CD1c-positive myeloid dendritic cell (primary cell): ENCODE data around the gene PSENEN.
"Not testable (repeated sequence)": the region's sequence is repeated elsewhere in the genome, so short reads cannot be mapped to it uniquely, and the experiment has no call there.

ENCODE experiments used
- DNase-seq: peaks from one replicate; pipeline ENCODE4 v3.0.0-alpha.2; 2016; ENCODE audit errors: extremely low spot score

The PSENEN gene

DNA sequence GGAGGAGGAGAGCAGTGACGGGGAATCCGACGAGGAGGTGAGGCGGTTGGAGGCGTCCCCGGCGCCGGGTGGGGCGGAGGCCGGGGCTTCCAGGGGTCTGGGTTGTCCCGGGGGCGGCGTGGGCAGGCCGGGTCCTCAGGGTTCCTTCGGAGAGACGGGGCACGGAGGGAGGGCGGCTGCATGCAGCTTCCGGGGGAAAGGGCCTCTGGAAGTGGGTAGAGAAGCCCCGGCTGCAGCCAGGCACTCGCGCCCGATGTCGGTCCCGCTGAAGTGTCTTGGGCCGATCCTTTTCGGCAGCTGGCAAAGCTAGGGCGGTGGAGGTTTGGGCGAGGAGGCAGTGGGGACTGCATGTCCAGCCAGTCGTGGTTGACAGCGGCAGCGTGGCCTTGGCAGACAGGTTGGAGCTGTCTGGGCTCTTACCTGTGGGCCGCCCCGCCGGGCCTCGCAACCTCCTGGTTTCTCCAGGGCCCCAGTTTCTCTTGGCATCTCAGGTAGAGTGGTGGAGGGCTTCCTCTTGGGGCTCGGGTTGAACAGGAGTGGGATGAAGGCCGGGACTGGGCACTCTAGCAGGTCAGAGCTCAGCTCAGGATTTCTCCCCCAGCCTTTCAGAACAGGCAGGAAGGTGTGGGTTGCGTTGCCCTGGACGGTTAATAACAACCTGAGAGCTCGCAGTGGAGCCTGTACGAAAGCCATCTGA is 27.0 kb upstream of the PSENEN start:
- peak; percentile 33 for DNase-seq

DNA sequence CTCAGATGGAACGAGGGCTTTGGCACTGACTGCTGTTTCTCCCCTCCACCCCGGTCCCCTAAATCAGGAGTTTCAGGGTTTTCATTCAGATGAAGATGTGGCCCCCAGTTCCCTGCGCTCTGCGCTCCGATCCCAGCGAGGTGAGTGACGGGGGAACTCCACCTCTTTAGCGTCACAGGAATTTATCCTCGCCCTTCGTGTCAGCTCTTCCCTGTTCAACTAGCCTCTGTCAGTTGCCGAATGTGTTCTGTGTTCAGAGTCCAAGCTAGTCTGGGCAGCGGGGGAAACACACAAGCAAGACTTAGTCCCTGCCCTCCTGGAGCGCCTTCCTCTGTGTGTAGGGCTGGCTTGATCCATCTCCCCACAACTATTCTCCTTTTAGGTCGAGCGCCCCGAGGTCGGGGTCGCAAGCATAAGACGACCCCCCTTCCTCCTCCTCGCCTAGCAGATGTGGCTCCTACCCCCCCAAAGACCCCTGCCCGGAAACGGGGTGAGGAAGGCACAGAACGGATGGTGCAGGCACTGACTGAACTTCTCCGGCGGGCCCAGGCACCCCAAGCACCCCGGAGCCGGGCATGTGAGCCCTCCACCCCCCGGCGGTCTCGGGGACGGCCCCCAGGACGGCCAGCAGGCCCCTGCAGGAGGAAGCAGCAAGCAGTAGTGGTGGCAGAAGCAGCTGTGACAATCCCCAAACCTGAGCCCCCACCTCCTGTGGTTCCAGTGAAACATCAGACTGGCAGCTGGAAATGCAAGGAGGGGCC is 25.9 kb upstream of the PSENEN start:
- no peak for DNase-seq

DNA sequence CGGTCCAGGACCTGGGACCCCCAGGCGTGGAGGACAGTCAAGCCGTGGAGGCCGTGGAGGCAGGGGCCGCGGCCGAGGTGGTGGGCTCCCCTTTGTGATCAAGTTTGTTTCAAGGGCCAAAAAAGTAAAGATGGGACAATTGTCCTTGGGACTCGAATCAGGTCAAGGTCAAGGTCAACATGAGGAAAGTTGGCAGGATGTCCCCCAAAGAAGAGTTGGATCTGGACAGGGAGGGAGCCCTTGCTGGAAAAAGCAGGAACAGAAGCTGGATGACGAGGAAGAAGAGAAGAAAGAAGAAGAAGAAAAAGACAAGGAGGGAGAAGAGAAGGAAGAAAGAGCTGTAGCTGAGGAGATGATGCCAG is 25.3 kb upstream of the PSENEN start:
- DNase-seq, result no peak

DNA sequence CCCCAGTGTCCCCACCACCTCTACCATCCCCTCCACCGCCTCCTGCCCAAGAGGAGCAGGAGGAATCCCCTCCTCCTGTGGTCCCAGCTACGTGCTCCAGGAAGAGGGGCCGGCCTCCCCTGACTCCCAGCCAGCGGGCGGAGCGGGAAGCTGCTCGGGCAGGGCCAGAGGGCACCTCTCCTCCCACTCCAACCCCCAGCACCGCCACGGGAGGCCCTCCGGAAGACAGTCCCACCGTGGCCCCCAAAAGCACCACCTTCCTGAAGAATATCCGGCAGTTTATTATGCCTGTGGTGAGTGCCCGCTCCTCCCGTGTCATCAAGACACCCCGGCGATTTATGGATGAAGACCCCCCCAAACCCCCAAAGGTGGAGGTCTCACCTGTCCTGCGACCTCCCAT is 24.8 kb upstream of the PSENEN start:
- no peak for DNase-seq

DNA sequence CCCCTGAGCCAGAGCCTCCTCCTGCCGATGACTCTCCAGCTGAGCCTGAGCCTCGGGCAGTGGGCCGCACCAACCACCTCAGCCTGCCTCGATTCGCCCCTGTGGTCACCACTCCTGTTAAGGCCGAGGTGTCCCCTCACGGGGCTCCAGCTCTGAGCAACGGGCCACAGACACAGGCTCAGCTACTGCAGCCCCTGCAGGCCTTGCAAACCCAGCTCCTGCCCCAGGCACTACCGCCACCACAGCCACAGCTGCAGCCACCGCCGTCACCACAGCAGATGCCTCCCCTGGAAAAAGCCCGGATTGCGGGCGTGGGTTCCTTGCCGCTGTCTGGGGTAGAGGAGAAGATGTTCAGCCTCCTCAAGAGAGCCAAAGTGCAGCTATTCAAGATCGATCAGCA is 24.1 kb upstream of the PSENEN start:
- DNase-seq, result no peak

DNA sequence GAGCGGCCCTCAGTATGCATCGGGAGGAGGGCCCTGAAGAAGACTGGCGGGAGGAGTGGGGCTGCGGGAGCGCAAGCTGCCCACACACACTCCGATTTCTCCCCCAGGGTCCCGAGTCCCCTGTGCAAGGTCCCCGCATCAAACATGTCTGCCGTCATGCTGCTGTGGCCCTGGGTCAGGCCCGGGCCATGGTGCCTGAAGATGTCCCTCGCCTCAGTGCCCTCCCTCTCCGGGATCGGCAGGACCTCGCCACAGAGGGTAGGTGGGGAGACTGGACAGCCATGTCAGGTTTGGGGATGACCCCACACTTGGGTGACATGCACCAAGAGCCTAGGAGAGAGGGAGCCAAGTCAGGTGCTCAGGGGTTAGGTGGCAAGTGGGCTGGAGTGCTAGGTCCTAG is 23.0 kb upstream of the PSENEN start:
- DNase-seq, result no peak

DNA sequence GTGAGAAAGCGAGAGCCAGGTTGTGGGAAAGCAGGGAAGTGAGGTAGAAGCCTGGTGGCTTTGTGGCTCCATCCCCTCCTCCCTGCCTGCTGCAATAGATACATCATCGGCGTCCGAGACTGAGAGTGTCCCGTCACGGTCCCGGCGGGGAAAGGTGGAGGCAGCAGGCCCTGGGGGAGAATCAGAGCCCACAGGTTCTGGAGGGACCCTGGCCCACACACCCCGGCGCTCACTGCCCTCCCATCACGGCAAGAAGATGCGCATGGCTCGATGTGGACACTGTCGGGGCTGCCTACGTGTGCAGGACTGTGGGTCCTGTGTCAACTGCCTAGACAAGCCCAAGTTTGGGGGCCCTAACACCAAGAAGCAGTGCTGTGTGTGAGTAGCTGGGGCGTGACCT is 22.6 kb upstream of the PSENEN start:
- DNase-seq, result no peak

DNA sequence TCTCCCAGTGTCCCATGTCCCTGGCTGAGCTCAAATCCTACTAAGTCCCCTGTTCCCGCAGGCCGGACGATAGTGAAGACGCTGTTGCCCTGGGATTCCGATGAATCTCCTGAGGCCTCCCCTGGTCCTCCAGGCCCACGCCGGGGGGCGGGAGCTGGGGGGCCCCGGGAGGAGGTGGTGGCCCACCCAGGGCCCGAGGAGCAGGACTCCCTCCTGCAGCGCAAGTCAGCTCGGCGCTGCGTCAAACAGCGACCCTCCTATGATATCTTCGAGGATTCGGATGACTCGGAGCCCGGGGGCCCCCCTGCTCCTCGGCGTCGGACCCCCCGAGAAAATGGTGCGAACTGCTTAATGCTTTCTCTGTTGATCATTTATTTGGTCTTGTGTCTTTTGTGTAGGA is 21.8 kb upstream of the PSENEN start:
- DNase-seq, result no peak

DNA sequence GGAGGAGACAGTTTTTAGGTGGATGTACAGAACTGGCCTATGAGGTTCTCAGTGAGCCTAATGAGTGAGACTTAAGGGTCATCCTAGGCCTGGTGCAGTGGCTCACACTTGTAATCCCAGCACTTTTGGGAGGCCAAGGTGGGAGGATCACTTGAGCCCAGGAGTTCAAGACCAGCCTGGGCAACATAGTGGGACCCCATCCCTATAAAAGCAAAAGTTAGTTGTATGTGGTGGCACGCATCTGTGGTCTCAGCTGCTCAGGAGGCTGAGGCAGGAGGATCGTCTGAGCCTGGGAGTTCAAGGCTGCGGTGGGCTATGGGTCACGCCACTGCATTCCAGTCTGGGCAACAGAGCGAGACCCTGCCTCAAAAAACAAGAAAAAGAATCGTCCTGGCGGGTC is 21.3 kb upstream of the PSENEN start:
- not testable (repeated sequence) for DNase-seq

DNA sequence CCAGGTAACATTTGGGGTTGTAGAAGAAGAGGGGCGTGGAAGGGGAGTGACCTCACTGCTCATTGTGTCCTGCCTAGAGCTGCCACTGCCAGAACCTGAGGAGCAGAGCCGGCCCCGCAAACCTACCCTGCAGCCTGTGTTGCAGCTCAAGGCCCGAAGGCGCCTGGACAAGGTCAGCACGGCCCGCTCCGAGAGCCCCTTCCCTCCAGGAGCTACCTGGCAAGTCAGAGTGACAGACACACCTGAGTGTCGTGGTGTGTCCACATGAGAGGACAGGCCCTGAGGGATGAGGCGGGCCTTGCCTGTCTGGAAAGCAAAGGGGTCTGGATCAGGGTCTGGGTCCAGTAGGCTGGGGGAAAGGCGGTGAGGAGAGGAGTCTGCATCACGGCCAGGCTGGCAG is 20.9 kb upstream of the PSENEN start:
- DNase-seq, result no peak

DNA sequence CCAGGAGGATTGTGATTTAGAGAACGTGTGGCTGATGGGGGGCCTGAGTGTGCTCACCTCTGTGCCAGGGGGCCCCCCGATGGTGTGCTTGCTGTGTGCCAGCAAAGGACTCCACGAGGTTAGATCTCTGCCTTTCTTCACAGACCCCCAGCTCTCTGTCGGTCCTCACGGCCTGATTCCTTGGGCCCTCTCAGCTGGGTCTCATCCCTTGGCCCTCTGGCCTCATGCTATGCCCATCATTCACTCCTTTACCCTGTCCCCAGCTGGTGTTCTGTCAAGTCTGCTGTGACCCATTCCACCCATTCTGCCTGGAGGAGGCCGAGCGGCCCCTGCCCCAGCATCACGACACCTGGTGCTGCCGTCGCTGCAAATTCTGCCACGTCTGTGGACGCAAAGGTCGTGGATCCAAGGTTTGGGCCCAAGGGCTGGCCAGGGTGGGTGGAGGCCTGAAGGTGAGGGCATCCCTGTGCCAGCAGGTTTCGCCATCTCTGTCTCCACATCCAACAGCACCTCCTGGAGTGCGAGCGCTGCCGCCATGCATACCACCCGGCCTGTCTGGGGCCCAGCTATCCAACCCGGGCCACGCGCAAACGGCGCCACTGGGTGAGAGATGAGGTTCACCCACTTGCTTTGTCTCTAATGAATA is 20.1 kb upstream of the PSENEN start:
- DNase-seq, result no peak

DNA sequence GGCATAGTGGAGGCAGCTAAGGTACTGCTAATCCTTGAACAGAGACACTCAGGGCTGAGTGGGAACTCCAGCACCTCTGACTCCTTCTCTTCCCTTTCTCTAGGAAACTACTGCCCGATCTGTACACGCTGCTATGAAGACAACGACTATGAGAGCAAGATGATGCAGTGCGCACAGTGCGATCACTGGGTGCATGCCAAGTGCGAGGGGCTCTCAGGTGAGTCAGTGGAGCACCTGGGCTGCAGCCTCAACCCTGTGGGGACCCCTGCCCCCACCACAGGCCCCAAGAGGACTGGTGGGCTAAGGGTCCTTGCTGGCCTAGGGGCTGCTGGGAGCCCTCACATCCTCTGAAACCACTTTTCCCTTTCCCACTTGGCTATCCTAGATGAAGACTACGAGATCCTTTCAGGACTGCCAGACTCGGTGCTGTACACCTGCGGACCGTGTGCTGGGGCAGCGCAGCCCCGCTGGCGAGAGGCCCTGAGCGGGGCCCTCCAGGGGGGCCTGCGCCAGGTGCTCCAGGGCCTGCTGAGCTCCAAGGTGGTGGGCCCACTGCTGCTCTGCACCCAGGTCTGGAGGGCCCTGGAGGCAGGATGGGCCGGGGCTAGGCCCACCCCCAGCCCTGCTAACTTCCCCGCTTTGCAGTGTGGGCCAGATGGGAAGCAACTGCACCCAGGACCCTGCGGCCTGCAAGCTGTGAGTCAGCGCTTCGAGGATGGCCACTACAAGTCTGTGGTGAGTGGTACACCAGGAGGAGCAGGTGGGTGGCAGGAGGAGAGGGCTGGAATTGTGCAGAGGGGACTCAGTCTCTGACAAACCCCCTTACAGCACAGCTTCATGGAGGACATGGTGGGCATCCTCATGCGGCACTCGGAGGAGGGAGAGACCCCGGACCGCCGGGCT is 18.1 kb upstream of the PSENEN start:
- DNase-seq, result no peak

DNA sequence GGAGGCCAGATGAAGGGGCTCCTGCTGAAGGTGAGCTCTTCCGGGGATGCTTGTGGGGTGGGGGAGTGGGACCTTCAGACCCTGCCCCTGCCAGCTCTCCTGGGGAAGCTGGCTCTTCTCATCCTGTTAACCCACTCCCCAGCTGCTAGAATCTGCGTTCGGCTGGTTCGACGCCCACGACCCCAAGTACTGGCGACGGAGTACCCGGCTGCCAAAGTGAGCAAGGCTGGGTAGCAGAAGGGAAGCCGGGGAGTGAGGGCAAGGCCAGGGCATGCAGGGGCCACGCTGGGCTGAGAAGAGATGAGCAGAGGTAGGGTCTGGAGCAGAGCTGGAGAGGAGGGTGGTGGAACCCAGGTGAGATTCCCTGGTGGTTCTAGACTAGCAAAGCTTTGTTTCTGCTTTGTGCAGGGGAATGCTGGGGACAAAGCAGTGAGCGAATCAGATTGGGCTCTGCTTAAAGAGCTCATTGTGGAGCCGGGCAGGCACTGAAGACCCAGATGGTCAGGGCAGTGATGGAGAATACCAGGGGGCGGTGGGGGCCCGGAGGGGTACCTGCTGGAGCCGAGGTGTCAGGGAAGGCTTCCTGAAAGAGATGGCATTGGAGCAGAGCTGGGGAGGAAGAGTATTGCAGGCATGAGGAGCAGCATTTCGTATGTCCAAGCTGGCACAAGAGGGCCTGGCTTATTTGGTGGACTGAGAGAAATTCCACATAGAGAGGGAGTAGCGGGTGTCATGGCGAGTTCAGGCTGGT is 17.3 kb upstream of the PSENEN start:
- DNase-seq, result no peak

DNA sequence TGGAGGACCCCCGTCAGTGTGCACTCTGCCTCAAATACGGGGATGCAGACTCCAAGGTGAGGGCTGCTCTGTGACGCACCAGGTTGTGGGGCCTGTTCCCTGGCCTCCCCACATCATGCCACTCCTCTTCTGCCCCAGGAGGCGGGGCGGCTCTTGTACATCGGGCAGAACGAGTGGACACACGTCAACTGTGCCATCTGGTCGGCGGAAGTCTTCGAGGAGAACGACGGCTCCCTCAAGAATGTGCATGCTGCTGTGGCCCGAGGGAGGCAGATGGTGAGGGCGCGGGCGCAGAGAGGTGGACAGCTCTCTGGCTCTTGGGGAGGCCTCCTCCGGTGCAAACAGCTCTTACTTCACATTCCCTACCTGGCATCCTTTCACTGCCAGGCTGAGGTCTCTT is 16.4 kb upstream of the PSENEN start:
- DNase-seq, result no peak

DNA sequence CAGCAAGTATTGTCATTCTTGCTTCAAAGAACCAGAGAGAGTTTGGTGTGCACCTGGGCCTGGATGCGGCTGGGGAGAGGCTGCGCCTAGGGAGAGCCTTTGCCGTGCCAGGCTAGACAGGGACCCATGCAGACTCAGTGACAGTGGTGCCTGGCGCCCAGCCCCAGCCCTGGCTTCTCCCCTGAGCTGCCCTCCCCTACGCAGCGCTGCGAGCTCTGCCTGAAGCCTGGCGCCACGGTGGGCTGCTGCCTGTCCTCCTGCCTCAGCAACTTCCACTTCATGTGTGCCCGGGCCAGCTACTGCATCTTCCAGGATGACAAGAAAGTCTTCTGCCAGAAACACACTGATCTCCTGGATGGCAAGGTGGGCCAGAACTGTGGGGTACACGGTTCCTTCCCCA is 15.7 kb upstream of the PSENEN start:
- no peak for DNase-seq

DNA sequence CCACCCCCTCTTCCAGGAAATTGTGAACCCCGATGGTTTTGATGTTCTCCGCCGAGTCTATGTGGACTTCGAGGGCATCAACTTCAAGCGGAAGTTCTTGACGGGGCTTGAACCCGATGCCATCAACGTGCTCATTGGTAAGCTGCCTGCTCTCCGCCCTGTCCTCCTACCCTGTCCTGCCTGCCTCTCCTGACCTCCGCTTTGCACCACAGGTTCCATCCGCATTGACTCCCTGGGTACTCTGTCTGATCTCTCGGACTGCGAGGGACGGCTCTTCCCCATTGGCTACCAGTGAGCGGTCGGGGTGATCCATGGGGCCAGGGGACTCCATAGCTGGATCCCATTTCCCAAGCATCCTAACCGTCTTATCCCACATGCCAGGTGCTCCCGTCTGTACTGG is 15.1 kb upstream of the PSENEN start:
- DNase-seq, result no peak

DNA sequence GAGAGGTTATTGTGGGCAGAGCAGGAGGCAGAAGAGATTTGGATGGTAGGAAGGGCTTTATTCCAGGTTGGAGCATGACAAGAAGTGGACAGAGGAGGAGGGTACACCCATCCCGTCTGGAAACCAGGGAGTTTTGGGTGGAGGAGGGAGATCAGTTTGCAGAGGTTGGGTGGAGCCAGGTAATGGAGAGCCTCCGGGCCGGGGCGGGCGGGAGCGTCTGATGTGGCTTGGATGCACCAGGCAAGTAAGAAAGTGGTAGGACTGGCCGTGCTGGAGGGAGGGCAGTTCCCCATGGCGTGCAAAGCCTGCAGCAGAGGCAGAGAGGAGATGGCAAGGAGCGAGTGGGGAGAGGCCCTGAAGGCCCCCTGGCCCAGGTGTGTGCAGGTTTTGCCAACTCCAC is 14.1 kb upstream of the PSENEN start:
- no peak for DNase-seq

DNA sequence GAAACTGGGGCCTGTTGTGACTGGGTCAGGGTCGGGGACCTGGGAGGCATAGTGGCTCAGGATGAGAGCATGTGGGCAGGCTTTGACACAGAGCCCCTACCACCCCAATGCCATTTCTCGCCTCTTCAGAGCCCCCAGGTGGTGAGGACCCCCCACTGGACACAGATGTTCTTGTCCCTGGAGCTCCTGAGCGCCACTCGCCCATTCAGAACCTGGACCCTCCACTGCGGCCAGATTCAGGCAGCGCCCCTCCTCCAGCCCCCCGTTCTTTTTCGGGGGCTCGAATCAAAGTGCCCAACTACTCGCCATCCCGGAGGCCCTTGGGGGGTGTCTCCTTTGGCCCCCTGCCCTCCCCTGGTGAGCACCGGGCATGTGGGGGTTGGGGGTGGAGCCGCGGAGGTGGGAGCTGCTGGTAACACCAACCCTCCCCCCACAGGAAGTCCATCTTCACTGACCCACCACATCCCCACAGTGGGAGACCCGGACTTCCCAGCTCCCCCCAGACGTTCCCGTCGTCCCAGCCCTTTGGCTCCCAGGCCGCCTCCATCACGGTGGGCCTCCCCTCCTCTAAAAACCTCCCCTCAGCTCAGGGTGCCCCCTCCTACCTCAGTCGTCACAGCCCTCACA is 13.6 kb upstream of the PSENEN start:
- no peak for DNase-seq

DNA sequence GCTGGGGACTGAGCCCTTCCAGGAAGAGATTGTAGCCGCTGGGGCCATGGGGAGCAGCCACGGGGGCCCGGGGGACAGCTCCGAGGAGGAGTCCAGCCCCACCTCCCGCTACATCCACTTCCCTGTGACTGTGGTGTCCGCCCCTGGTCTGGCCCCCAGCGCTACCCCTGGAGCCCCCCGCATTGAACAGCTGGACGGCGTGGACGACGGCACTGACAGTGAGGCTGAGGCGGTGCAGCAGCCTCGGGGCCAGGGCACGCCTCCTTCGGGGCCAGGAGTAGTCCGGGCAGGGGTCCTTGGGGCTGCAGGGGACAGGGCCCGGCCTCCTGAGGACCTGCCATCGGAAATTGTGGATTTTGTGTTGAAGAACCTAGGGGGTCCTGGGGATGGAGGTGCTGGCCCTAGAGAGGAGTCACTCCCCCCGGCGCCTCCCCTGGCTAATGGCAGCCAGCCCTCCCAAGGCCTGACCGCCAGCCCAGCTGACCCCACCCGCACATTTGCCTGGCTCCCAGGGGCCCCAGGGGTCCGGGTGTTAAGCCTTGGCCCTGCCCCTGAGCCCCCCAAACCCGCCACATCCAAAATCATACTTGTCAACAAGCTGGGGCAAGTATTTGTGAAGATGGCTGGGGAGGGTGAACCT is 12.8 kb upstream of the PSENEN start:
- no peak for DNase-seq
